HG03457 (cell line): ENCODE measurements around the gene CERS5.

Experiments
- ATAC-seq: cut with Tn5 transposase; IDR thresholded peaks from one replicate; pipeline ENCODE4 v1.9.1; 2021; ENCODE audit warnings: moderate number of reproducible peaks; ENCODE audit not compliant: unreplicated experiment

Gene CERS5

DNA sequence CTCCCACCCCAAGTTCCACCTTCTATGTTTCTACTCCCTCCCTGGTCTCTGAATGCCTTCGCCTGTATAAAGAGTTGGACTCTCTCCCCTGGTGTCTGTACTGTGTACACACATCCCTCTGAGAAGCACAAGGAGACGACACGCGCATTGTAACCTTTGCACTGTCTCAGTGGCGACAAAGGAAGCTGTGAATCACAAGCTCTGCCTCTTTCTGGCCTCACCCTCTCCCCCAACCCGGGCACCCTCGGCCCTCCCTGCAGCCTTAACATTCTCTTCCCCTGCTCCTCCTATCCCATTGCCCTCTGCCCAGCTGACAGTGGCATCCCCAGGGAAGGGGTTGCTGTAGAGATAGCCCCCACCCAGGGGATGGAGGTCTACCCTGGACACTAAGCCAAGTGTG is 84.5 kb downstream of the CERS5 start:
- no peak for ATAC-seq

DNA sequence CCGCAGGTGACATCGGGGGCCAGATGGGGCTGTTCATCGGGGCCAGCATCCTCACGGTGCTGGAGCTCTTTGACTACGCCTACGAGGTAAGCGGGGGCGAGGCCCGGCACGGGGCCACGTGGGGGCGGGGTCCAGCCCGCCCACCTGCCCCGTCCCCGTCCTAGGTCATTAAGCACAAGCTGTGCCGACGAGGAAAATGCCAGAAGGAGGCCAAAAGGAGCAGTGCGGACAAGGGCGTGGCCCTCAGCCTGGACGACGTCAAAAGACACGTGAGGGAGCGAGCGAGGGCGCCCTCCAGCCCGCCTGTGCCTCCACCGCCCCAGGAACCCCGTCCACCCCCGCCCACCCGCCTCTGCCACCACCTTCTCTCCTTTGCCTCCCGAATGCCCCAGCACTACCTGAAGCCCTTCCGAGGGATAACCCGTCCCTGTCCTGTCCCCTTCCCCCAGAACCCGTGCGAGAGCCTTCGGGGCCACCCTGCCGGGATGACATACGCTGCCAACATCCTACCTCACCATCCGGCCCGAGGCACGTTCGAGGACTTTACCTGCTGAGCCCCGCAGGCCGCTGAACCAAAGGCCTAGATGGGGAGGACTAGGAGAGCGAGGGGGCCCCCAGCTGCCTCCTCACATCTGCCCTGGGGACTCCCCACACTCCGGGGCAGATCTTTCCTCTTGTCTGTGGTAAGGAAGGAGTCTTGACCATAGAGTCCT is 85.9 kb downstream of the CERS5 start:
- ATAC-seq = no peak

DNA sequence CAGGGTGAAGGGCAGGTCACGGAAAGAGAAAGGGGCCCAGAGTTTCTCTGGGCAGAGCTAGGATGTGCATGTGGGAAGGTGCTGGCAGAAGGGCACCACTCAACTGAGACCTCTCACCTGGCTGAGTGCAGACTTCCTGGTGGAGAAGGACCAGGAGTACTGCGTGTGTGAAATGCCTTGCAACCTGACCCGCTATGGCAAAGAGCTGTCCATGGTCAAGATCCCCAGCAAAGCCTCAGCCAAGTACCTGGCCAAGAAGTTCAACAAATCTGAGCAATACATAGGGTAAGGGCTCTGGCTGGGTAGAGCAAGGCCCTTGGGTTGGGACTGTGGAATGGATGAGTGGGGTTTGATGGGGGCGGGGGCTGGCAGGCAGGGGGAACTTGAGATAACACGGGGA is 87.4 kb downstream of the CERS5 start:
- no peak for ATAC-seq
